H1 (cell line): Measurements from ENCODE around the gene MANF. TPM values are rescaled to one million over a fixed set of nuclear protein-coding genes. Genes with fewer than 3 reads are reported as not detected.

Experiments
- BCL11A ChIP-seq, 2 experiments: IDR thresholded peaks; one replicate each; pipeline ENCODE4 v1.6.1; 2011; ENCODE audit warnings: low read depth in 2 of 2, low read length in 2 of 2, mild to moderate bottlenecking in 2 of 2
- CBX8 ChIP-seq: fragments of 300-800, 300-1000 bp; sonication (generic); IDR thresholded peaks from 2 replicates; pipeline ENCODE4 v1.7.1; 2016; ENCODE audit warnings: low read depth, low read length, borderline replicate concordance
- CREB1 ChIP-seq: IDR thresholded peaks from 2 replicates; pipeline ENCODE4 v1.6.1; 2012; ENCODE audit warnings: inconsistent platforms
- EP300 ChIP-seq, 2 experiments: IDR thresholded peaks; 1 replicate in 1 of 2; 2 replicates in 1 of 2; pipeline ENCODE4 v1.6.1; 2011 to 2012; ENCODE audit warnings: low read depth in 2 of 2, low read length in 2 of 2, mild to moderate bottlenecking in 2 of 2, borderline replicate concordance in 1 of 2, inconsistent platforms in 1 of 2, moderate library complexity in 1 of 2
- HDAC2 ChIP-seq, 2 experiments: fragments of 300-600 bp in 1 of 2; sonication (generic) in 1 of 2; IDR thresholded peaks; 2 replicates each; pipeline ENCODE4 v1.6.1; 2011 to 2012; ENCODE audit warnings: low read depth in 2 of 2, low read length in 2 of 2, mild to moderate bottlenecking in 2 of 2, moderate library complexity in 2 of 2, borderline replicate concordance in 1 of 2, inconsistent platforms in 1 of 2
- KDM1A ChIP-seq: fragments of 200-600, 300-600 bp; sonication (generic); IDR thresholded peaks from 2 replicates; pipeline ENCODE4 v1.7.1; 2016; ENCODE audit warnings: mild to moderate bottlenecking, low read length, borderline replicate concordance
- KDM4A ChIP-seq: IDR thresholded peaks from one replicate; pipeline ENCODE4 v1.7.1; 2012; ENCODE audit warnings: low read depth, mild to moderate bottlenecking, moderate library complexity, low read length, inconsistent platforms; ENCODE audit not compliant: severe bottlenecking
- KDM5A ChIP-seq: fragments of 200-600 bp; IDR thresholded peaks from 2 replicates; pipeline ENCODE4 v1.7.1; 2012; ENCODE audit warnings: mild to moderate bottlenecking, low read length, inconsistent platforms, mixed read lengths
- MAX ChIP-seq: IDR thresholded peaks from 2 replicates; pipeline ENCODE4 v1.6.1; 2012; ENCODE audit warnings: inconsistent platforms
- NANOG ChIP-seq: IDR thresholded peaks from 2 replicates; pipeline ENCODE4 v1.6.1; 2011; ENCODE audit warnings: low read length, low read depth, mild to moderate bottlenecking, inconsistent platforms; ENCODE audit not compliant: insufficient read depth, poor library complexity, severe bottlenecking
- PHF8 ChIP-seq: fragments of 200-600 bp; sonication (generic); conservative IDR thresholded peaks from 2 replicates; pipeline ENCODE4 v1.7.1; 2012; ENCODE audit warnings: low read depth, mild to moderate bottlenecking, inconsistent platforms, low read length, moderate library complexity
- RAD21 ChIP-seq, 2 experiments: IDR thresholded peaks in 1 of 2; conservative IDR thresholded peaks in 1 of 2; 2 replicates each; pipeline ENCODE4 v1.6.1; 2011; ENCODE audit warnings: low read depth in 2 of 2, low read length in 2 of 2, improper control_type of control experiment in 1 of 2, inconsistent platforms in 1 of 2, mild to moderate bottlenecking in 1 of 2, moderate library complexity in 1 of 2
- RFX5 ChIP-seq: IDR thresholded peaks from 2 replicates; pipeline ENCODE4 v1.6.1; 2011; ENCODE audit warnings: low read depth, low read length, improper control_type of control experiment, borderline replicate concordance
- SIX5 ChIP-seq: IDR thresholded peaks from 2 replicates; pipeline ENCODE4 v1.6.1; 2011; ENCODE audit warnings: mild to moderate bottlenecking, low read depth, low read length
- TAF7 ChIP-seq: optimal IDR thresholded peaks from 2 replicates; pipeline ENCODE3; 2011; ENCODE audit warnings: low read depth, mild to moderate bottlenecking, inconsistent platforms, low read length, moderate library complexity, borderline replicate concordance
- TBP ChIP-seq: IDR thresholded peaks from 2 replicates; pipeline ENCODE4 v1.6.1; 2011; ENCODE audit warnings: low read depth, low read length, improper control_type of control experiment
- TCF12 ChIP-seq: IDR thresholded peaks from 2 replicates; pipeline ENCODE4 v1.6.1; 2011; ENCODE audit warnings: low read depth, mild to moderate bottlenecking, low read length
- TEAD4 ChIP-seq: IDR thresholded peaks from 2 replicates; pipeline ENCODE4 v1.6.1; 2012; ENCODE audit warnings: low read depth, low read length, inconsistent platforms, mixed read lengths
- YY1 ChIP-seq: IDR thresholded peaks from 2 replicates; pipeline ENCODE4 v1.6.1; 2011; ENCODE audit warnings: low read depth, mild to moderate bottlenecking, low read length
- polyA plus RNA-seq, 7 experiments: library from polyadenylated mRNA; depleted of rRNA in 3 of 7; stranded (reverse) in 5 of 7; unstranded in 2 of 7; fragments of >200 nt in 5 of 7; fragments of 200-250 nt in 2 of 7; gene quantifications; 1 replicate in 5 of 7; 2 replicates in 1 of 7; 4 replicates in 1 of 7; pipeline versions ENCODE4 v1.2.1 to v1.2.3, GENCODE V29; 2011 to 2013; ENCODE audit warnings: missing spikeins in 2 of 7, mixed read lengths in 2 of 7
- total RNA-seq: library from RNA; stranded (reverse); fragmentation: NEBNext Ultra II Directional; extraction: Animal tissue kit (Norgen Biotek cat#: 25700); gene quantifications from 2 replicates; pipeline ENCODE4 v1.2.1, GENCODE V29; 2021

MANF gene
- total and polyA plus RNA-seq, 2 of the 8 experiments (the other 6 are each of a cell fraction or from before 2014, with no cell fraction given): 37.5 to 159 TPM

- TF ChIP-seq RAD21 (IDR thresholded peaks at IDR 0.05 in 1 of 2, conservative IDR thresholded peaks at IDR 0.05 in 1 of 2; ENCODE audit: low read depth in 2 of 2, low read length in 2 of 2) (peak; percentile 57 to 62; a peak in 3 of 4 replicates), NANOG (peak; percentile 1), BCL11A (IDR thresholded peaks at IDR 0.05; ENCODE audit: low read depth in 2 of 2, low read length in 2 of 2) (no peak), TAF7 (peak; percentile 96), EP300 (IDR thresholded peaks at IDR 0.05; ENCODE audit: borderline replicate concordance in 1 of 2, low read depth in 2 of 2, low read length in 2 of 2) (peak in 1 of 2 experiments; percentile 83; a peak in 1 of 3 replicates), TCF12 (0 out of 2 replicates have a peak, but pooled peaks have one; percentile 17), CBX8 (no peak), CREB1 (peak; percentile 98), HDAC2 (IDR thresholded peaks at IDR 0.05; ENCODE audit: borderline replicate concordance in 1 of 2, low read depth in 2 of 2, low read length in 2 of 2) (no peak; a peak in 1 of 4 replicates), RFX5 (no peak), TEAD4 (no peak), MAX (peak; percentile 95), KDM4A (peak; percentile 63), KDM5A (0 out of 2 replicates have a peak, but pooled peaks have one; percentile 27), TBP (peak; percentile 43; the same call in 1 of the 2 replicates), SIX5 (no peak), PHF8 (peak; percentile 98), KDM1A (no peak), YY1 (peak; percentile 95)
These were observed 6.0 kb downstream of the MANF start, which contains the start of gene RBM15B (continued) for GRCh38 chr3:51391075-51391565.
